Left lobe of liver (tissue), 2 donors: ENCODE results near the gene FGF19. TPM values are rescaled to one million over a fixed set of nuclear protein-coding genes. Genes with fewer than 3 reads are reported as not detected.
"Not testable (repeated sequence)": the region's sequence is repeated elsewhere in the genome, so short reads cannot be mapped to it uniquely, and the experiment has no call there.

Experiments
- ATAC-seq: fragments of 200-7000 bp; cut with Tn5 transposase; one replicate; pipeline ENCODE4 v1.9.1; 2020; ENCODE audit warnings: mild to moderate bottlenecking, moderate library complexity
- DNase-seq: peaks from one replicate; pipeline ENCODE4 v3.0.0-alpha.2; 2020; ENCODE audit warnings: low spot score
- total RNA-seq: library from RNA; stranded (reverse); gene quantifications from one replicate; pipeline ENCODE4 v1.2.1, GENCODE V29; 2021
- donor health status: DM: no; HTN: no; CAD: no; lungs with moderate emphysema.
- donor health status: DM: no; HTN: yes; CAD: no.

Gene FGF19
- total RNA-seq, 1 donor from 2014 or later, result 0.15 TPM

GRCh38 chr11:69697469-69697843 lies 6.4 kb downstream of the FGF19 start:
- no peak for DNase-seq
- no peak for ATAC-seq

GRCh38 chr11:69696749-69697468 lies 6.9 kb downstream of the FGF19 start:
- no peak for ATAC-seq
- DNase-seq, result no peak

GRCh38 chr11:69695995-69696394 lies 7.8 kb downstream of the FGF19 start:
- not testable (repeated sequence) for DNase-seq

GRCh38 chr11:69695581-69695980 lies 8.2 kb downstream of the FGF19 start:
- ATAC-seq (no peak), DNase-seq (no peak)

More at GRCh38 chr11:69695995-69696394, 7.8 kb downstream of the FGF19 start:
- ATAC-seq, result not testable (repeated sequence)

- DNase-seq (no peak), ATAC-seq (no peak)
These were observed 9.0 kb downstream of the FGF19 start for GRCh38 chr11:69694781-69695180.

GRCh38 chr11:69692422-69692821 lies 11.4 kb downstream of the FGF19 start:
- DNase-seq (no peak), ATAC-seq (no peak)

GRCh38 chr11:69691463-69691862 lies 12.4 kb downstream of the FGF19 start:
- DNase-seq (no peak), ATAC-seq (no peak)

- ATAC-seq, result no peak
- DNase-seq, result no peak
These were observed 14.1 kb downstream of the FGF19 start for GRCh38 chr11:69689484-69690319.

GRCh38 chr11:69687969-69688771 lies 15.7 kb downstream of the FGF19 start:
- not testable (repeated sequence) for ATAC-seq, DNase-seq

- no peak for DNase-seq
- no peak for ATAC-seq
These were observed 17.0 kb downstream of the FGF19 start for GRCh38 chr11:69686856-69687255.

- ATAC-seq (no peak), DNase-seq (no peak)
These were observed 17.4 kb downstream of the FGF19 start for GRCh38 chr11:69686452-69686851.

- no peak for ATAC-seq
- DNase-seq, result no peak
These were observed 18.5 kb downstream of the FGF19 start for GRCh38 chr11:69685348-69685747.

GRCh38 chr11:69684651-69685050 lies 19.2 kb downstream of the FGF19 start:
- ATAC-seq (no peak), DNase-seq (no peak)

- no peak for DNase-seq
- peak; percentile 78 for ATAC-seq
These were observed 20.0 kb downstream of the FGF19 start for GRCh38 chr11:69683764-69684333.

- ATAC-seq (no peak), DNase-seq (no peak)
These were observed 21.0 kb downstream of the FGF19 start for GRCh38 chr11:69682681-69683326.

- no peak for DNase-seq
These were observed 21.6 kb downstream of the FGF19 start for GRCh38 chr11:69682221-69682620.

GRCh38 chr11:69680688-69681087 lies 23.1 kb downstream of the FGF19 start:
- no peak for DNase-seq
- ATAC-seq, result no peak

More at GRCh38 chr11:69682221-69682620, 21.6 kb downstream of the FGF19 start:
- no peak for ATAC-seq

- ATAC-seq, result no peak
- no peak for DNase-seq
These were observed 26.1 kb downstream of the FGF19 start for GRCh38 chr11:69677749-69678148.

- DNase-seq (peak; percentile 98), ATAC-seq (peak; percentile 98)
These were observed 28.7 kb downstream of the FGF19 start, which contains the start of gene LTO1 for GRCh38 chr11:69674886-69675714. LTO1 (minus strand) TSS chr11:69675353; CDS start chr11:69675239, 114 bp downstream.
